Panc1 (cell line): Measurements from ENCODE around the gene C12orf57. TPM values are rescaled to one million over a fixed set of nuclear protein-coding genes. Genes with fewer than 3 reads are reported as not detected.
A peak's percentile ranks its signal among the peaks of the same experiment; 100 is the strongest.

ENCODE experiments used
- ATAC-seq: fragments of 200-7000 bp; cut with Tn5 transposase; 2 replicates; pipeline ENCODE4 v1.9.1; 2020; ENCODE audit warnings: mild to moderate bottlenecking, moderate library complexity
- BruUV-seq: library from RNA; stranded (reverse); fragments of 400-500 nt; replicated peaks from 2 replicates; lab custom pipeline; 2021; lab: Mats Ljungman, UMichigan
- CTCF ChIA-PET: fragments of 300-600 bp; sonication (Branson Sonifier 250); formaldehyde crosslinking; loops from one replicate; lab custom pipeline; 2022; ENCODE audit warnings: antibody characterized with exemption; lab: Charles Lee
- POLR2A ChIA-PET: fragments of 300-600 bp; sonication (Branson Sonifier 250); formaldehyde crosslinking; loops from one replicate; lab custom pipeline; 2022; ENCODE audit warnings: antibody characterized with exemption; lab: Charles Lee
- DNase-seq: peaks from one replicate; pipeline ENCODE4 v3.0.0-alpha.2; 2010; ENCODE audit warnings: low read depth, low spot score
- H3K27ac ChIP-seq: 2 replicates; pipeline ENCODE4 v1.5.1; 2011; ENCODE audit warnings: mild to moderate bottlenecking, low read length, inconsistent platforms
- H3K27me3 ChIP-seq: fragments of 200-500 bp; sonication (Bioruptor generic); 2 replicates; pipeline ENCODE4 v1.6.0; 2014; ENCODE audit warnings: low read length, inconsistent platforms; ENCODE audit not compliant: control insufficient read depth, insufficient read depth
- H3K36me3 ChIP-seq: fragments of 200-500 bp; sonication (Bioruptor generic); 2 replicates; pipeline ENCODE4 v1.5.1; 2014; ENCODE audit warnings: inconsistent platforms, mild to moderate bottlenecking, low read length, moderate library complexity; ENCODE audit not compliant: control insufficient read depth, insufficient read depth
- H3K4me1 ChIP-seq: 2 replicates; pipeline ENCODE4 v1.5.1; 2011; ENCODE audit warnings: inconsistent platforms, mild to moderate bottlenecking, low read length, moderate library complexity; ENCODE audit not compliant: control insufficient read depth, insufficient read depth
- H3K4me3 ChIP-seq, 2 experiments: 2 replicates each; pipeline ENCODE4 v1.5.1; 2011 to 2012; ENCODE audit warnings: low read depth in 2 of 2, low read length in 2 of 2, mild to moderate bottlenecking in 2 of 2, inconsistent platforms in 1 of 2, moderate library complexity in 1 of 2
- H3K9me3 ChIP-seq: fragments of 200-500 bp; sonication (Bioruptor generic); 2 replicates; pipeline ENCODE4 v1.5.1; 2014; ENCODE audit warnings: low read depth, mild to moderate bottlenecking, inconsistent platforms, low read length, moderate library complexity; ENCODE audit not compliant: control insufficient read depth, insufficient read depth
- POLR2AphosphoS5 ChIP-seq: IDR thresholded peaks from 2 replicates; pipeline ENCODE4 v1.6.1; 2012; ENCODE audit warnings: mild to moderate bottlenecking, low read depth, low read length, moderate library complexity
- SIN3A ChIP-seq: IDR thresholded peaks from 2 replicates; pipeline ENCODE4 v1.6.1; 2012; ENCODE audit warnings: low read depth, mild to moderate bottlenecking, low read length, moderate library complexity, borderline replicate concordance; ENCODE audit not compliant: insufficient read depth
- TCF7L2 ChIP-seq: IDR thresholded peaks from 2 replicates; pipeline ENCODE4 v1.6.1; 2011; ENCODE audit warnings: mild to moderate bottlenecking, low read depth, low read length, inconsistent platforms
- in situ Hi-C: cut with HindIII; loops from 2 replicates; pipeline ENCODE4 v1.10.0; 2016; ENCODE audit warnings: low sequenced_read_pairs, low pct_unique_long_range_greater_than_20kb
- intact Hi-C: fragments of 100-400 bp; cut with micrococcal nuclease; formaldehyde crosslinking; loops from one replicate; pipeline ENCODE4 v1.10.0; 2022; ENCODE audit not compliant: unreplicated experiment
- total RNA-seq: library from RNA; stranded (reverse); gene quantifications from one replicate; pipeline ENCODE4 v1.2.1, GENCODE V29; 2021; ENCODE audit not compliant: unreplicated experiment
- TF ChIP-seq, protein P1 (sequence below), 2 experiments: IDR thresholded peaks; 2 replicates each; pipeline ENCODE4 v1.6.1; 2011 to 2012; ENCODE audit warnings: low read depth in 2 of 2, control low read depth in 1 of 2, low read length in 1 of 2, mild to moderate bottlenecking in 1 of 2, moderate library complexity in 1 of 2; ENCODE audit not compliant: insufficient read depth in 1 of 2
- TF ChIP-seq, protein P2 (sequence below): fragments of 450-650 bp; IDR thresholded peaks from 2 replicates; pipeline ENCODE4 v1.5.1; 2017; ENCODE audit warnings: mild to moderate bottlenecking

C12orf57 gene
- total RNA-seq, 1 experiment from 2014 or later: 126 TPM

- no peak for DNase-seq
- ChIA-PET CTCF (interaction anchor here (0.9 to 1.4 kb wide), 2 partner anchors 16 to 109 kb away, joined by 3 to 4 read pairs; partner anchors contain the start of gene USP5), POLR2A (no interaction called here)
- Histone ChIP-seq H3K36me3 (peaks cover 11% of the 10 kb centered on the region), H3K27ac (no peak overlapping the region), H3K27me3 (no peaks in the 10 kb centered on the region), H3K9me3 (no peaks in the 10 kb centered on the region), H3K4me3 (no peak overlapping the region), H3K4me1 (peaks cover 17% of the 10 kb centered on the region)
- ATAC-seq: 0 out of 2 replicates have a peak, but pooled peaks have one; percentile 35
- no peak for TF ChIP-seq POLR2AphosphoS5
- TF ChIP-seq, protein P1, sequence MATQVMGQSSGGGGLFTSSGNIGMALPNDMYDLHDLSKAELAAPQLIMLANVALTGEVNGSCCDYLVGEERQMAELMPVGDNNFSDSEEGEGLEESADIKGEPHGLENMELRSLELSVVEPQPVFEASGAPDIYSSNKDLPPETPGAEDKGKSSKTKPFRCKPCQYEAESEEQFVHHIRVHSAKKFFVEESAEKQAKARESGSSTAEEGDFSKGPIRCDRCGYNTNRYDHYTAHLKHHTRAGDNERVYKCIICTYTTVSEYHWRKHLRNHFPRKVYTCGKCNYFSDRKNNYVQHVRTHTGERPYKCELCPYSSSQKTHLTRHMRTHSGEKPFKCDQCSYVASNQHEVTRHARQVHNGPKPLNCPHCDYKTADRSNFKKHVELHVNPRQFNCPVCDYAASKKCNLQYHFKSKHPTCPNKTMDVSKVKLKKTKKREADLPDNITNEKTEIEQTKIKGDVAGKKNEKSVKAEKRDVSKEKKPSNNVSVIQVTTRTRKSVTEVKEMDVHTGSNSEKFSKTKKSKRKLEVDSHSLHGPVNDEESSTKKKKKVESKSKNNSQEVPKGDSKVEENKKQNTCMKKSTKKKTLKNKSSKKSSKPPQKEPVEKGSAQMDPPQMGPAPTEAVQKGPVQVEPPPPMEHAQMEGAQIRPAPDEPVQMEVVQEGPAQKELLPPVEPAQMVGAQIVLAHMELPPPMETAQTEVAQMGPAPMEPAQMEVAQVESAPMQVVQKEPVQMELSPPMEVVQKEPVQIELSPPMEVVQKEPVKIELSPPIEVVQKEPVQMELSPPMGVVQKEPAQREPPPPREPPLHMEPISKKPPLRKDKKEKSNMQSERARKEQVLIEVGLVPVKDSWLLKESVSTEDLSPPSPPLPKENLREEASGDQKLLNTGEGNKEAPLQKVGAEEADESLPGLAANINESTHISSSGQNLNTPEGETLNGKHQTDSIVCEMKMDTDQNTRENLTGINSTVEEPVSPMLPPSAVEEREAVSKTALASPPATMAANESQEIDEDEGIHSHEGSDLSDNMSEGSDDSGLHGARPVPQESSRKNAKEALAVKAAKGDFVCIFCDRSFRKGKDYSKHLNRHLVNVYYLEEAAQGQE (IDR thresholded peaks at IDR 0.05; ENCODE audit: insufficient read depth in 1 of 2, low read depth in 2 of 2, low read length in 1 of 2): no peak
- TF ChIP-seq SIN3A: no peak
- TF ChIP-seq TCF7L2: no peak
- TF ChIP-seq, protein P2, sequence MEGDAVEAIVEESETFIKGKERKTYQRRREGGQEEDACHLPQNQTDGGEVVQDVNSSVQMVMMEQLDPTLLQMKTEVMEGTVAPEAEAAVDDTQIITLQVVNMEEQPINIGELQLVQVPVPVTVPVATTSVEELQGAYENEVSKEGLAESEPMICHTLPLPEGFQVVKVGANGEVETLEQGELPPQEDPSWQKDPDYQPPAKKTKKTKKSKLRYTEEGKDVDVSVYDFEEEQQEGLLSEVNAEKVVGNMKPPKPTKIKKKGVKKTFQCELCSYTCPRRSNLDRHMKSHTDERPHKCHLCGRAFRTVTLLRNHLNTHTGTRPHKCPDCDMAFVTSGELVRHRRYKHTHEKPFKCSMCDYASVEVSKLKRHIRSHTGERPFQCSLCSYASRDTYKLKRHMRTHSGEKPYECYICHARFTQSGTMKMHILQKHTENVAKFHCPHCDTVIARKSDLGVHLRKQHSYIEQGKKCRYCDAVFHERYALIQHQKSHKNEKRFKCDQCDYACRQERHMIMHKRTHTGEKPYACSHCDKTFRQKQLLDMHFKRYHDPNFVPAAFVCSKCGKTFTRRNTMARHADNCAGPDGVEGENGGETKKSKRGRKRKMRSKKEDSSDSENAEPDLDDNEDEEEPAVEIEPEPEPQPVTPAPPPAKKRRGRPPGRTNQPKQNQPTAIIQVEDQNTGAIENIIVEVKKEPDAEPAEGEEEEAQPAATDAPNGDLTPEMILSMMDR: no peak
- intact Hi-C loops: no loop called here
- in situ Hi-C loops: no loop called here
- no TSS peak for BruUV-seq
Measured at GRCh38 chr12:6960593-6961277, 16.9 kb downstream of the C12orf57 start.

GRCh38 chr12:6961278-6961694 is 17.5 kb downstream of the C12orf57 start:
- H3K4me3 ChIP-seq: no peak overlapping the region
- peak overlapping the region; percentile 57 for H3K27ac ChIP-seq
- DNase-seq (no peak), ATAC-seq (no peak)
- POLR2A ChIA-PET: no interaction called here
- peaks cover 11% of the 10 kb centered on the region for H3K36me3 ChIP-seq
- CTCF ChIA-PET: interaction anchor here (1.0 to 1.4 kb wide), 2 partner anchors 15 to 16 kb away, joined by 3 to 4 read pairs; no protein-coding TSS in a partner anchor
- TF ChIP-seq SIN3A (no peak), TCF7L2 (no peak), POLR2AphosphoS5 (no peak)
- TF ChIP-seq, protein P1 (IDR thresholded peaks at IDR 0.05; ENCODE audit: insufficient read depth in 1 of 2, low read depth in 2 of 2, low read length in 1 of 2): no peak
- TF ChIP-seq, protein P2: no peak
- H3K4me1 ChIP-seq: peaks cover 17% of the 10 kb centered on the region
- no peaks in the 10 kb centered on the region for H3K9me3 ChIP-seq
- intact Hi-C loops: no loop called here
- in situ Hi-C loops: no loop called here
- no peaks in the 10 kb centered on the region for H3K27me3 ChIP-seq
- BruUV-seq: no TSS peak
